ENCODE data around the gene ITPKB.

DNA sequence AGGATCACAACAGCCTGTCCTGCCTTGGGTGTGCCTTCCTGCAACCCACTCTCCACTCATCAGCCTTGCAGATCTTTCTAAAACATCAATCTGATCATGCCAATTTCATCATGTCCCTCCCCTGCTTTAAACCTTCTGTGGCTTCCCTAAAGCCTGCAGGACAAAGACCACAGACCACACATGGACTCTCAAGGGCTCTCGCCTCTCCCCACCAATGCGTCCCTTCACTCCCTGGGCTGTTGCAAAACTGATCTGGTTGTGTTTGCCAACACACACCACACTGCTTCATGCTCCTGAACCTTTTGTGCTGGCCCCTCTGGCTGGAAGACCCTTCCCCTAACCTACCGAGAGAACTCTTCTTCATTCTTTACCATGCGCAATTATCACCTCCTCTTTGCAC, 72.4 kb downstream of the ITPKB start:
- TF ChIP-seq, protein P1, sequence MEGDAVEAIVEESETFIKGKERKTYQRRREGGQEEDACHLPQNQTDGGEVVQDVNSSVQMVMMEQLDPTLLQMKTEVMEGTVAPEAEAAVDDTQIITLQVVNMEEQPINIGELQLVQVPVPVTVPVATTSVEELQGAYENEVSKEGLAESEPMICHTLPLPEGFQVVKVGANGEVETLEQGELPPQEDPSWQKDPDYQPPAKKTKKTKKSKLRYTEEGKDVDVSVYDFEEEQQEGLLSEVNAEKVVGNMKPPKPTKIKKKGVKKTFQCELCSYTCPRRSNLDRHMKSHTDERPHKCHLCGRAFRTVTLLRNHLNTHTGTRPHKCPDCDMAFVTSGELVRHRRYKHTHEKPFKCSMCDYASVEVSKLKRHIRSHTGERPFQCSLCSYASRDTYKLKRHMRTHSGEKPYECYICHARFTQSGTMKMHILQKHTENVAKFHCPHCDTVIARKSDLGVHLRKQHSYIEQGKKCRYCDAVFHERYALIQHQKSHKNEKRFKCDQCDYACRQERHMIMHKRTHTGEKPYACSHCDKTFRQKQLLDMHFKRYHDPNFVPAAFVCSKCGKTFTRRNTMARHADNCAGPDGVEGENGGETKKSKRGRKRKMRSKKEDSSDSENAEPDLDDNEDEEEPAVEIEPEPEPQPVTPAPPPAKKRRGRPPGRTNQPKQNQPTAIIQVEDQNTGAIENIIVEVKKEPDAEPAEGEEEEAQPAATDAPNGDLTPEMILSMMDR (IDR thresholded peaks at IDR 0.05; ENCODE audit: insufficient read depth, low read length), result no peak
- TF ChIP-seq, protein P2, sequence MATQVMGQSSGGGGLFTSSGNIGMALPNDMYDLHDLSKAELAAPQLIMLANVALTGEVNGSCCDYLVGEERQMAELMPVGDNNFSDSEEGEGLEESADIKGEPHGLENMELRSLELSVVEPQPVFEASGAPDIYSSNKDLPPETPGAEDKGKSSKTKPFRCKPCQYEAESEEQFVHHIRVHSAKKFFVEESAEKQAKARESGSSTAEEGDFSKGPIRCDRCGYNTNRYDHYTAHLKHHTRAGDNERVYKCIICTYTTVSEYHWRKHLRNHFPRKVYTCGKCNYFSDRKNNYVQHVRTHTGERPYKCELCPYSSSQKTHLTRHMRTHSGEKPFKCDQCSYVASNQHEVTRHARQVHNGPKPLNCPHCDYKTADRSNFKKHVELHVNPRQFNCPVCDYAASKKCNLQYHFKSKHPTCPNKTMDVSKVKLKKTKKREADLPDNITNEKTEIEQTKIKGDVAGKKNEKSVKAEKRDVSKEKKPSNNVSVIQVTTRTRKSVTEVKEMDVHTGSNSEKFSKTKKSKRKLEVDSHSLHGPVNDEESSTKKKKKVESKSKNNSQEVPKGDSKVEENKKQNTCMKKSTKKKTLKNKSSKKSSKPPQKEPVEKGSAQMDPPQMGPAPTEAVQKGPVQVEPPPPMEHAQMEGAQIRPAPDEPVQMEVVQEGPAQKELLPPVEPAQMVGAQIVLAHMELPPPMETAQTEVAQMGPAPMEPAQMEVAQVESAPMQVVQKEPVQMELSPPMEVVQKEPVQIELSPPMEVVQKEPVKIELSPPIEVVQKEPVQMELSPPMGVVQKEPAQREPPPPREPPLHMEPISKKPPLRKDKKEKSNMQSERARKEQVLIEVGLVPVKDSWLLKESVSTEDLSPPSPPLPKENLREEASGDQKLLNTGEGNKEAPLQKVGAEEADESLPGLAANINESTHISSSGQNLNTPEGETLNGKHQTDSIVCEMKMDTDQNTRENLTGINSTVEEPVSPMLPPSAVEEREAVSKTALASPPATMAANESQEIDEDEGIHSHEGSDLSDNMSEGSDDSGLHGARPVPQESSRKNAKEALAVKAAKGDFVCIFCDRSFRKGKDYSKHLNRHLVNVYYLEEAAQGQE (IDR thresholded peaks at IDR 0.05; ENCODE audit: insufficient replicate concordance, low read depth), result no peak
- TF ChIP-seq GABPA (IDR thresholded peaks at IDR 0.05; ENCODE audit: low read depth), result no peak
